Endothelial cell of umbilical vein (primary cell): ENCODE results near the gene ACOX3. TPM values are rescaled to one million over a fixed set of nuclear protein-coding genes. Genes with fewer than 3 reads are reported as not detected.

Source experiments
- BruUV-seq: library from RNA; stranded (reverse); fragments of 400-500 nt; replicated peaks from 2 replicates; lab custom pipeline; 2021; lab: Mats Ljungman, UMichigan
- CTCF ChIA-PET: fragments of 300-600, 350-600 bp; sonication (Branson Sonifier 250); formaldehyde crosslinking; loops from one replicate; lab custom pipeline; 2021; ENCODE audit warnings: antibody characterized with exemption, inconsistent platforms; lab: Charles Lee
- POLR2A ChIA-PET: fragments of 300-600, 350-600 bp; sonication (Branson Sonifier 250); formaldehyde crosslinking; loops from one replicate; lab custom pipeline; 2021; ENCODE audit warnings: antibody characterized with exemption, inconsistent platforms; lab: Charles Lee
- DNase-seq: peaks from one replicate; pipeline ENCODE4 v3.0.0-alpha.2; 2011; ENCODE audit warnings: low read depth, low spot score
- FAIRE-seq: peaks from 2 replicates; lab custom pipeline; 2011; peaks lifted over from hg19 to GRCh38; lab: Jason Lieb, UNC
- H2AFZ ChIP-seq: 2 replicates; pipeline ENCODE4 v1.6.0; 2012; ENCODE audit warnings: low read depth, low read length, control low read depth, inconsistent platforms
- H3K27ac ChIP-seq: 2 replicates; pipeline ENCODE4 v1.5.1; 2011; ENCODE audit warnings: low read depth, mild to moderate bottlenecking, control low read depth, low read length, moderate library complexity; ENCODE audit not compliant: insufficient read depth
- H3K27me3 ChIP-seq, 2 experiments: 2 replicates each; pipeline versions ENCODE4 v1.6.0 to v1.6.1; 2011; ENCODE audit warnings: low read length in 2 of 2, mixed read lengths in 1 of 2; ENCODE audit not compliant: control insufficient read depth in 2 of 2, insufficient read depth in 2 of 2
- H3K36me3 ChIP-seq, 2 experiments: 2 replicates in 1 of 2; 3 replicates in 1 of 2; pipeline ENCODE4 v1.5.1; 2011; ENCODE audit warnings: low read length in 2 of 2, mild to moderate bottlenecking in 1 of 2, moderate library complexity in 1 of 2; ENCODE audit not compliant: control insufficient read depth in 2 of 2, insufficient read depth in 2 of 2; ENCODE audit errors: extremely low read depth in 1 of 2
- H3K4me1 ChIP-seq: 3 replicates; pipeline ENCODE4 v1.5.1; 2011; ENCODE audit warnings: mild to moderate bottlenecking, low read length; ENCODE audit not compliant: control insufficient read depth, insufficient read depth; ENCODE audit errors: extremely low read depth
- H3K4me2 ChIP-seq: 2 replicates; pipeline ENCODE4 v1.6.1; 2011; ENCODE audit warnings: low read length, control low read depth, mixed read lengths; ENCODE audit not compliant: insufficient read depth
- H3K4me3 ChIP-seq, 3 experiments: fragments of 200-600 bp in 1 of 3; sonication (generic), shearing (Covaris generic) in 1 of 3; replicated peaks in 1 of 3; 2 replicates each; pipeline ENCODE4 v1.5.1; 2011 to 2016; ENCODE audit warnings: control low read depth in 3 of 3, low read length in 3 of 3, mild to moderate bottlenecking in 2 of 3, inconsistent platforms in 1 of 3, low read depth in 1 of 3, moderate library complexity in 1 of 3; ENCODE audit not compliant: insufficient read depth in 1 of 3
- H3K79me2 ChIP-seq: 2 replicates; pipeline ENCODE4 v1.6.0; 2012; ENCODE audit warnings: low read length, inconsistent platforms; ENCODE audit not compliant: control insufficient read depth, insufficient read depth
- H3K9ac ChIP-seq: replicated peaks from 2 replicates; pipeline ENCODE3; 2011; ENCODE audit warnings: low read length, control low read depth; ENCODE audit not compliant: insufficient read depth; ENCODE audit errors: extremely low read depth
- H3K9me1 ChIP-seq: replicated peaks from 3 replicates; pipeline ENCODE4 v1.6.0; 2011; ENCODE audit warnings: mild to moderate bottlenecking, low read length; ENCODE audit not compliant: control insufficient read depth, insufficient read depth; ENCODE audit errors: extremely low read depth
- H3K9me3 ChIP-seq: replicated peaks from 2 replicates; pipeline ENCODE4 v1.5.1; 2012; ENCODE audit warnings: low read length, inconsistent platforms; ENCODE audit not compliant: control insufficient read depth, insufficient read depth
- H4K20me1 ChIP-seq: replicated peaks from 2 replicates; pipeline ENCODE3; 2011; ENCODE audit warnings: mild to moderate bottlenecking, low read length; ENCODE audit not compliant: control insufficient read depth, insufficient read depth; ENCODE audit errors: extremely low read depth
- CTCF ChIP-seq, 2 donors: IDR thresholded peaks; 1 replicate in 1 of 2; 2 replicates in 1 of 2; pipeline ENCODE4 v1.5.1; 2011; ENCODE audit warnings: low read length in 2 of 2, mild to moderate bottlenecking in 2 of 2, moderate library complexity in 2 of 2, control low read depth in 1 of 2, inconsistent platforms in 1 of 2, low read depth in 1 of 2; ENCODE audit not compliant: insufficient read depth in 1 of 2; ENCODE audit errors: extremely low read depth in 1 of 2
- JUN ChIP-seq: IDR thresholded peaks from 2 replicates; pipeline ENCODE4 v1.6.1; 2011; ENCODE audit warnings: borderline replicate concordance, low read depth; ENCODE audit not compliant: insufficient read length, insufficient read depth
- MAX ChIP-seq: IDR thresholded peaks from 2 replicates; pipeline ENCODE4 v1.6.1; 2011; ENCODE audit not compliant: insufficient read depth, insufficient read length
- MYC ChIP-seq: IDR thresholded peaks from one replicate; pipeline ENCODE4 v1.6.1; 2011; ENCODE audit warnings: mild to moderate bottlenecking, low read depth, low read length
- dilution Hi-C: fragments of 300-500 bp; cut with MboI; formaldehyde crosslinking; loops from one replicate; pipeline ENCODE4 v1.15.0; 2019; ENCODE audit warnings: low sequenced_read_pairs; ENCODE audit not compliant: extremely low pct_ligation_motif_present
- intact Hi-C: fragments of 100-400 bp; cut with micrococcal nuclease; formaldehyde crosslinking; loops from one replicate; pipeline ENCODE4 v1.10.0; 2022
- polyA plus RNA-seq, 4 experiments: library from polyadenylated mRNA; depleted of rRNA in 3 of 4; stranded (reverse) in 3 of 4; unstranded in 1 of 4; fragments of >200 nt; gene quantifications; 2 replicates each; pipeline versions ENCODE4 v1.2.1 to v1.2.3, GENCODE V29; 2011 to 2012; ENCODE audit warnings: missing spikeins in 1 of 4
- total RNA-seq: library from RNA; stranded (reverse); gene quantifications from 2 replicates; pipeline ENCODE4 v1.2.3, GENCODE V29; 2021

The ACOX3 gene
- total and polyA plus RNA-seq, 2 donors (not counting 3 experiments of a cell fraction or from before 2014, with no cell fraction given): 13.0 to 26.3 TPM

DNA sequence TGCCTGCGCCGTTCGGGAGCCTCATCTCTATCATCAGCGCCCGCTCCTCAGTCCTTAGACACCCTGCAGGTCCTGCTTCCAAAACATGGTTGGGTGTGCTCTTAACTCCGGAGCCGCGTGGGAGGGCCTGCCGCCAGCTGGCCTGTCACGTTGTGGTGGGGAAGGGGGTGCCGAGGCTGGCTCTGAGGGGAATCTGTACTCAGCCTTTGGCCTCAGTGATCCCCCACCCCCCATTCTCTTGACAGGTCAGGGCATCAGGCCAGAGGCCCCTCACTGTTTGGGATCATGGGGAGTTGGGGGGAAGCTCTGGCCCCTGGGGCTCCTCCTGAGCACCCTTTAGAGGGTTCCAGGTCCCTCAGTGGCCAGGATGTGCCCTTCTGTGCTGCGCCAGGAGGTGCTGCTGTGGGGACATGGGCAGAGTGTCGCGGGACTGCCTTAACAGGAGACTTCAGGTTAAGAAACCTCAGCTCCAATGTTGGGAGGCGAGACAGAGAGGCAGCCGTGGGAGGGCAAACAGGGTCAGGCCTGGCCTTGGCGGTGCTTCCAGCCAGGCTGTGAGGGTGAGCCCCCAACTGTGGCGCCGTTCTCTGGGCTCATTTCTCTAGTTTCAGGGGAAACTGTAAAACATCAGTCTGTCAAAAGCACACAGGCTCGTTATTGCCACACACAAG lies 33.5 kb upstream of the ACOX3 start:
- H3K4me2 ChIP-seq: no peak overlapping the region
- dilution Hi-C loops (no loop called here), intact Hi-C loops (no loop called here)
- H3K4me1 ChIP-seq: no peaks in the 10 kb centered on the region
- no peaks in the 10 kb centered on the region for H3K79me2 ChIP-seq
- no peak overlapping the region for H2AFZ ChIP-seq
- FAIRE-seq (no peak), DNase-seq (no peak)
- CTCF ChIA-PET: no interaction called here
- no peaks in the 10 kb centered on the region for H3K9me1 ChIP-seq
- H3K9ac ChIP-seq: no peak overlapping the region
- peaks cover 2 to 13% of the 10 kb centered on the region in 2 experiments for H3K36me3 ChIP-seq
- TF ChIP-seq MAX (no peak), CTCF (IDR thresholded peaks at IDR 0.05; ENCODE audit: extremely low read depth in 1 of 2, insufficient read depth in 1 of 2, low read depth in 1 of 2, low read length in 2 of 2) (no peak), JUN (no peak), MYC (no peak)
- no peaks in the 10 kb centered on the region for H4K20me1 ChIP-seq
- POLR2A ChIA-PET: no interaction called here
- no peak overlapping the region for H3K4me3 ChIP-seq
- H3K27me3 ChIP-seq: no peaks in the 10 kb centered on the region
- BruUV-seq: no TSS peak
- H3K27ac ChIP-seq: no peak overlapping the region
- no peaks in the 10 kb centered on the region for H3K9me3 ChIP-seq
